NOMO-1 (cell line): ENCODE results near the gene APEX2.
"Not testable (repeated sequence)": the region's sequence is repeated elsewhere in the genome, so short reads cannot be mapped to it uniquely, and the experiment has no call there.

Experiments used
- DNase-seq, 2 experiments: peaks; one replicate each; lab custom pipeline; 2025; ENCODE audit not compliant: unreplicated experiment in 2 of 2; lab: John Stamatoyannopoulos, UW

The APEX2 gene

GRCh38 chrX:55008571-55009358, 8.6 kb downstream of the APEX2 start:
- peak; percentile 25 to 42 for DNase-seq

GRCh38 chrX:55011294-55011693, 11.1 kb downstream of the APEX2 start:
- no peak for DNase-seq

GRCh38 chrX:55014897-55015299, 14.7 kb downstream of the APEX2 start:
- DNase-seq: no peak

GRCh38 chrX:55026143-55026542, 26.0 kb downstream of the APEX2 start:
- DNase-seq: no peak

- DNase-seq: no peak
Observed at GRCh38 chrX:55026840-55027239, 26.7 kb downstream of the APEX2 start.

- no peak for DNase-seq
Observed at GRCh38 chrX:55028040-55028439, 27.9 kb downstream of the APEX2 start.

- no peak for DNase-seq
Observed at GRCh38 chrX:55028611-55029010, 28.4 kb downstream of the APEX2 start.

GRCh38 chrX:55029291-55029690, 29.1 kb downstream of the APEX2 start:
- no peak for DNase-seq

GRCh38 chrX:55030271-55031205, 30.4 kb downstream of the APEX2 start, which contains the start of gene ALAS2:
Gene ALAS2 (minus strand): TSS chrX:55030977. CDS start chrX:55026000, 4,977 bp downstream.
- DNase-seq: no peak

GRCh38 chrX:55033429-55033828, 33.3 kb downstream of the APEX2 start:
- DNase-seq: no peak

- DNase-seq: no peak
Observed at GRCh38 chrX:55039471-55039870, 39.3 kb downstream of the APEX2 start.

- DNase-seq: no peak
Observed at GRCh38 chrX:55041514-55041913, 41.4 kb downstream of the APEX2 start.

- DNase-seq: not testable (repeated sequence)
Observed at GRCh38 chrX:55050599-55050998, 50.4 kb downstream of the APEX2 start.

- DNase-seq: no peak
Observed at GRCh38 chrX:55056820-55057674, 56.9 kb downstream of the APEX2 start.

- peak in 1 of 2 experiments; percentile 10 for DNase-seq
Observed at GRCh38 chrX:55057675-55058249, 57.6 kb downstream of the APEX2 start.
